Progenitor cell of endocrine pancreas (in vitro differentiated cells): ENCODE measurements around the gene MMP14. TPM values are rescaled to one million over a fixed set of nuclear protein-coding genes. Genes with fewer than 3 reads are reported as not detected.
"Not testable (repeated sequence)": the region's sequence is repeated elsewhere in the genome, so short reads cannot be mapped to it uniquely, and the experiment has no call there.

Experiments used
- DNase-seq: peaks from one replicate; pipeline ENCODE4 v3.0.0; 2021; ENCODE audit warnings: low spot score; ENCODE audit not compliant: unreplicated experiment
- H3K27ac Mint-ChIP-seq: 2 replicates; pipeline ENCODE4 v1.8.0; 2021; ENCODE audit warnings: mild to moderate bottlenecking, moderate library complexity, mixed read lengths
- H3K27me3 Mint-ChIP-seq: 2 replicates; pipeline ENCODE4 v1.8.0; 2021; ENCODE audit warnings: mixed read lengths
- H3K36me3 Mint-ChIP-seq: 2 replicates; pipeline ENCODE4 v1.8.0; 2022; ENCODE audit warnings: mixed read lengths; ENCODE audit not compliant: insufficient read depth
- H3K4me1 Mint-ChIP-seq: 2 replicates; pipeline ENCODE4 v1.8.0; 2021; ENCODE audit warnings: low read depth, mixed read lengths
- H3K4me3 Mint-ChIP-seq: 2 replicates; pipeline ENCODE4 v1.8.0; 2021; ENCODE audit warnings: low read depth, mild to moderate bottlenecking, moderate library complexity, mixed read lengths
- H3K9me3 Mint-ChIP-seq: 2 replicates; pipeline ENCODE4 v1.8.0; 2021; ENCODE audit warnings: low read depth, mixed read lengths
- CTCF ChIP-seq: fragments of 200-600 bp; sonication (generic); IDR thresholded peaks from one replicate; pipeline ENCODE4 v1.5.0; 2021; ENCODE audit warnings: antibody characterized with exemption, mild to moderate bottlenecking; ENCODE audit not compliant: unreplicated experiment
- total RNA-seq: library from RNA; stranded (reverse); gene quantifications from 2 replicates; pipeline ENCODE4 v1.2.1, GENCODE V29; 2021

MMP14 gene
- total RNA-seq, 1 donor from 2014 or later: 209 TPM

- Mint-ChIP-seq H3K4me1 (peaks cover 2% of the 10 kb centered on the region), H3K36me3 (no peaks in the 10 kb centered on the region), H3K27ac (no peak overlapping the region), H3K9me3 (no peaks in the 10 kb centered on the region), H3K27me3 (no peaks in the 10 kb centered on the region), H3K4me3 (no peak overlapping the region)
- no peak for DNase-seq
- no peak for TF ChIP-seq CTCF
These were observed 34.7 kb upstream of the MMP14 start for GRCh38 chr14:22801716-22802115.

- Mint-ChIP-seq H3K4me3 (no peak overlapping the region), H3K9me3 (no peaks in the 10 kb centered on the region), H3K36me3 (peaks cover 1% of the 10 kb centered on the region), H3K27me3 (no peaks in the 10 kb centered on the region), H3K4me1 (peaks cover 8% of the 10 kb centered on the region), H3K27ac (no peak overlapping the region)
- DNase-seq: no peak
- no peak for TF ChIP-seq CTCF
These were observed 33.3 kb upstream of the MMP14 start for GRCh38 chr14:22802860-22803686.

GRCh38 chr14:22803687-22803974 is 32.8 kb upstream of the MMP14 start:
- H3K4me3 Mint-ChIP-seq: no peak overlapping the region
- peaks cover 1% of the 10 kb centered on the region for H3K36me3 Mint-ChIP-seq
- TF ChIP-seq CTCF: no peak
- no peak overlapping the region for H3K27ac Mint-ChIP-seq
- DNase-seq: no peak
- no peaks in the 10 kb centered on the region for H3K9me3 Mint-ChIP-seq
- no peaks in the 10 kb centered on the region for H3K27me3 Mint-ChIP-seq
- H3K4me1 Mint-ChIP-seq: peaks cover 12% of the 10 kb centered on the region

- not testable (repeated sequence) for H3K27ac Mint-ChIP-seq, H3K9me3 Mint-ChIP-seq, DNase-seq, H3K4me3 Mint-ChIP-seq, H3K36me3 Mint-ChIP-seq, H3K27me3 Mint-ChIP-seq
- H3K4me1 Mint-ChIP-seq: peaks cover 12% of the 10 kb centered on the region
These were observed 31.1 kb upstream of the MMP14 start for GRCh38 chr14:22805235-22805634.

- no peaks in the 10 kb centered on the region for H3K27me3 Mint-ChIP-seq
- no peak for TF ChIP-seq CTCF
- no peaks in the 10 kb centered on the region for H3K9me3 Mint-ChIP-seq
- no peak for DNase-seq
- H3K27ac Mint-ChIP-seq: peak overlapping the region; percentile 73
- peaks cover 12% of the 10 kb centered on the region for H3K4me1 Mint-ChIP-seq
- peaks cover 1% of the 10 kb centered on the region for H3K36me3 Mint-ChIP-seq
- peak overlapping the region; percentile 5 for H3K4me3 Mint-ChIP-seq
These were observed 28.8 kb upstream of the MMP14 start for GRCh38 chr14:22807432-22808087.
